ENCODE results near the gene TFDP1.

Gene TFDP1

GRCh38 chr13:113666329-113666670 lies 81.7 kb downstream of the TFDP1 start:
- Histone ChIP-seq H3K36me3 (ENCODE audit: low read length) (no peaks in the 10 kb centered on the region), H3K4me2 (ENCODE audit: low read depth, low read length, poor library complexity, severe bottlenecking) (no peak overlapping the region), H3K27me3 (ENCODE audit: low read length) (no peaks in the 10 kb centered on the region), H3K79me2 (ENCODE audit: insufficient read depth, low read length) (no peaks in the 10 kb centered on the region), H3K9ac (ENCODE audit: low read length) (no peak overlapping the region), H4K20me1 (ENCODE audit: low read depth, low read length) (no peaks in the 10 kb centered on the region), H2AFZ (ENCODE audit: low read depth, low read length, severe bottlenecking) (no peak overlapping the region), H3F3A (ENCODE audit: insufficient read depth) (no peaks in the 10 kb centered on the region), H3K4me3 (ENCODE audit: insufficient read depth, low read length, poor library complexity, severe bottlenecking) (no peak overlapping the region), H3K9me2 (replicated peaks; ENCODE audit: insufficient read depth, low read length) (no peaks in the 10 kb centered on the region), H3K27ac (ENCODE audit: low read depth, low read length) (no peak overlapping the region), H3K9me3 (ENCODE audit: insufficient read depth, low read length) (no peaks in the 10 kb centered on the region)
- no peak for TF ChIP-seq CTCF (IDR thresholded peaks at IDR 0.05; ENCODE audit: insufficient read depth, low read length, poor library complexity, severe bottlenecking)
- TF ChIP-seq EZH2phosphoT487 (conservative IDR thresholded peaks at IDR 0.05; ENCODE audit: low read length) = no peak

- H3K4me3 ChIP-seq (ENCODE audit: insufficient read depth, low read length, poor library complexity, severe bottlenecking) = no peak within 1 kb of the TSS
- H3K9ac ChIP-seq (ENCODE audit: low read length) = no peak within 1 kb of the TSS
- no peaks in the 10 kb centered on the region for H3K36me3 ChIP-seq (ENCODE audit: low read length)
- H3K9me3 ChIP-seq (ENCODE audit: insufficient read depth, low read length) = no peaks in the 10 kb centered on the region
- H3K9me2 ChIP-seq (replicated peaks; ENCODE audit: insufficient read depth, low read length) = no peaks in the 10 kb centered on the region
- no peak within 1 kb of the TSS for H3K4me2 ChIP-seq (ENCODE audit: low read depth, low read length, poor library complexity, severe bottlenecking)
- no peak within 1 kb of the TSS for H2AFZ ChIP-seq (ENCODE audit: low read depth, low read length, severe bottlenecking)
- TF ChIP-seq EZH2phosphoT487 (conservative IDR thresholded peaks at IDR 0.05; ENCODE audit: low read length) = no peak
- H3K79me2 ChIP-seq (ENCODE audit: insufficient read depth, low read length) = no peaks in the 10 kb centered on the region
- no peaks in the 10 kb centered on the region for H3F3A ChIP-seq (ENCODE audit: insufficient read depth)
- no peak within 1 kb of the TSS for H3K27ac ChIP-seq (ENCODE audit: low read depth, low read length)
- no peaks in the 10 kb centered on the region for H4K20me1 ChIP-seq (ENCODE audit: low read depth, low read length)
- no peaks in the 10 kb centered on the region for H3K27me3 ChIP-seq (ENCODE audit: low read length)
These were observed 82.6 kb downstream of the TFDP1 start, which contains the start of gene GRK1 for GRCh38 chr13:113666951-113667701. TSS of gene GRK1 (plus strand) at chr13:113667219. CDS start at chr13:113667387, 168 bp downstream.

- H3K4me2 ChIP-seq (ENCODE audit: low read depth, low read length, poor library complexity, severe bottlenecking) = no peak overlapping the region
These were observed 83.4 kb downstream of the TFDP1 start for GRCh38 chr13:113667771-113668490.

More at GRCh38 chr13:113667771-113668490, 83.4 kb downstream of the TFDP1 start:
- no peak overlapping the region for H3K4me3 ChIP-seq (ENCODE audit: insufficient read depth, low read length, poor library complexity, severe bottlenecking)
- no peak for TF ChIP-seq CTCF (IDR thresholded peaks at IDR 0.05; ENCODE audit: insufficient read depth, low read length, poor library complexity, severe bottlenecking)
- TF ChIP-seq EZH2phosphoT487 (conservative IDR thresholded peaks at IDR 0.05; ENCODE audit: low read length) = no peak
- H3F3A ChIP-seq (ENCODE audit: insufficient read depth) = no peaks in the 10 kb centered on the region
- no peaks in the 10 kb centered on the region for H3K9me2 ChIP-seq (replicated peaks; ENCODE audit: insufficient read depth, low read length)
- H3K9ac ChIP-seq (ENCODE audit: low read length) = no peak overlapping the region
- H3K27me3 ChIP-seq (ENCODE audit: low read length) = no peaks in the 10 kb centered on the region
- no peaks in the 10 kb centered on the region for H4K20me1 ChIP-seq (ENCODE audit: low read depth, low read length)
- no peaks in the 10 kb centered on the region for H3K79me2 ChIP-seq (ENCODE audit: insufficient read depth, low read length)
- no peak overlapping the region for H2AFZ ChIP-seq (ENCODE audit: low read depth, low read length, severe bottlenecking)
- no peak overlapping the region for H3K27ac ChIP-seq (ENCODE audit: low read depth, low read length)
- no peaks in the 10 kb centered on the region for H3K36me3 ChIP-seq (ENCODE audit: low read length)
- no peaks in the 10 kb centered on the region for H3K9me3 ChIP-seq (ENCODE audit: insufficient read depth, low read length)
